AG04450 (cell line): ENCODE data around the gene ABHD12B. TPM values are rescaled to one million over a fixed set of nuclear protein-coding genes. Genes with fewer than 3 reads are reported as not detected.

Source experiments
- CTCF ChIA-PET: fragments of 300-600, 350-600 bp; formaldehyde crosslinking; extraction: SDS; loops from one replicate; lab custom pipeline; 2022; ENCODE audit warnings: antibody characterized with exemption, inconsistent platforms; lab: Charles Lee
- POLR2A ChIA-PET: fragments of 350-600 bp; formaldehyde crosslinking; extraction: SDS; loops from one replicate; lab custom pipeline; 2021; ENCODE audit warnings: antibody characterized with exemption, inconsistent platforms; lab: Yijun Ruan, JAX
- DNase-seq: peaks from one replicate; pipeline ENCODE4 v3.0.0-alpha.2; 2011; ENCODE audit warnings: low read depth, low spot score
- H3K27ac ChIP-seq: one replicate; pipeline ENCODE4 v1.5.1; 2012; ENCODE audit warnings: low read depth, low read length, control low read depth
- H3K27me3 ChIP-seq: one replicate; pipeline ENCODE4 v1.6.0; 2012; ENCODE audit warnings: low read length; ENCODE audit not compliant: control insufficient read depth, insufficient read depth
- H3K4me3 ChIP-seq: 2 replicates; pipeline ENCODE4 v1.5.1; 2011; ENCODE audit warnings: mild to moderate bottlenecking, low read depth, low read length, control low read depth
- H3K9me3 ChIP-seq: 2 replicates; pipeline ENCODE4 v1.5.1; 2012; ENCODE audit warnings: low read length; ENCODE audit not compliant: control insufficient read depth, insufficient read depth
- CTCF ChIP-seq: IDR thresholded peaks from 2 replicates; pipeline ENCODE4 v1.5.1; 2011; ENCODE audit warnings: low read depth, low read length, control low read depth, inconsistent platforms
- polyA plus RNA-seq: library from polyadenylated mRNA; depleted of rRNA; stranded (reverse); fragments of >200 nt; gene quantifications from 2 replicates; pipeline ENCODE4 v1.2.3, GENCODE V29; 2011

Gene ABHD12B
- polyA plus RNA-seq, 1 experiment, result 0.32 TPM

- ChIA-PET CTCF (interaction anchor here (0.6 kb wide), 1 partner anchor 293 kb away, joined by 9 read pairs; no protein-coding TSS in a partner anchor), POLR2A (interaction anchor here (0.5 kb wide), 1 partner anchor 357 kb away, joined by 4 read pairs; no protein-coding TSS in a partner anchor)
- Histone ChIP-seq H3K27ac (no peak overlapping the region), H3K27me3 (no peaks in the 10 kb centered on the region), H3K4me3 (no peak overlapping the region), H3K9me3 (no peaks in the 10 kb centered on the region)
- TF ChIP-seq CTCF, result no peak
- DNase-seq, result no peak
These were observed 29.5 kb downstream of the ABHD12B start for GRCh38 chr14:50901361-50901760.

- Histone ChIP-seq H3K27ac (no peak overlapping the region), H3K4me3 (no peak overlapping the region), H3K9me3 (no peaks in the 10 kb centered on the region), H3K27me3 (no peaks in the 10 kb centered on the region)
- TF ChIP-seq CTCF, result no peak
- POLR2A ChIA-PET, result no interaction called here
- no peak for DNase-seq
- CTCF ChIA-PET, result interaction anchor here (0.6 to 1.9 kb wide), 2 partner anchors 44 to 304 kb away, joined by 3 to 7 read pairs; no protein-coding TSS in a partner anchor
These were observed 32.9 kb downstream of the ABHD12B start for GRCh38 chr14:50904719-50905118.

- ChIA-PET POLR2A (no interaction called here), CTCF (no interaction called here)
- Histone ChIP-seq H3K27me3 (no peaks in the 10 kb centered on the region), H3K9me3 (no peaks in the 10 kb centered on the region), H3K4me3 (no peak overlapping the region), H3K27ac (no peak overlapping the region)
- TF ChIP-seq CTCF, result no peak
- no peak for DNase-seq
These were observed 34.6 kb downstream of the ABHD12B start for GRCh38 chr14:50906326-50907065.

GRCh38 chr14:50910495-50911420 is 38.9 kb downstream of the ABHD12B start:
- Histone ChIP-seq H3K9me3 (no peaks in the 10 kb centered on the region), H3K27me3 (no peaks in the 10 kb centered on the region), H3K27ac (no peak overlapping the region), H3K4me3 (no peak overlapping the region)
- ChIA-PET POLR2A (no interaction called here), CTCF (interaction anchor here (1.4 kb wide), 1 partner anchor 50 kb away, joined by 4 read pairs; no protein-coding TSS in a partner anchor)
- no peak for DNase-seq
- TF ChIP-seq CTCF, result no peak
